Brain microvascular endothelial cell (primary cell): ENCODE measurements around the gene WDR27.

Source experiments
- DNase-seq: peaks from one replicate; pipeline ENCODE4 v3.0.0-alpha.2; 2020
- H3K27ac ChIP-seq: fragments of 250-450 bp; sonication (Bioruptor Pico); 2 replicates; pipeline ENCODE4 v1.5.1; 2020; ENCODE audit warnings: mild to moderate bottlenecking, moderate library complexity
- H3K27me3 ChIP-seq: fragments of 250-450 bp; sonication (Bioruptor Pico); replicated peaks from 2 replicates; pipeline ENCODE4 v1.5.1; 2020; ENCODE audit warnings: mild to moderate bottlenecking
- H3K36me3 ChIP-seq: fragments of 250-450 bp; sonication (Bioruptor Pico); replicated peaks from 2 replicates; pipeline ENCODE4 v1.5.1; 2020; ENCODE audit warnings: mild to moderate bottlenecking
- H3K4me3 ChIP-seq: 2 replicates; pipeline ENCODE4 v1.5.1; 2011; ENCODE audit warnings: low read depth, mild to moderate bottlenecking, control low read depth, low read length, moderate library complexity
- in situ Hi-C: cut with HindIII; loops from 2 replicates; pipeline ENCODE4 v1.10.0; 2017; ENCODE audit warnings: low sequenced_read_pairs, low pct_ligation_motif_present
- TF ChIP-seq, protein P1 (sequence below): IDR thresholded peaks from 2 replicates; pipeline ENCODE4 v1.5.1; 2011; ENCODE audit warnings: low read depth, mild to moderate bottlenecking, moderate library complexity, low read length, control low read depth, inconsistent platforms; ENCODE audit errors: missing control alignments

The WDR27 gene

DNA sequence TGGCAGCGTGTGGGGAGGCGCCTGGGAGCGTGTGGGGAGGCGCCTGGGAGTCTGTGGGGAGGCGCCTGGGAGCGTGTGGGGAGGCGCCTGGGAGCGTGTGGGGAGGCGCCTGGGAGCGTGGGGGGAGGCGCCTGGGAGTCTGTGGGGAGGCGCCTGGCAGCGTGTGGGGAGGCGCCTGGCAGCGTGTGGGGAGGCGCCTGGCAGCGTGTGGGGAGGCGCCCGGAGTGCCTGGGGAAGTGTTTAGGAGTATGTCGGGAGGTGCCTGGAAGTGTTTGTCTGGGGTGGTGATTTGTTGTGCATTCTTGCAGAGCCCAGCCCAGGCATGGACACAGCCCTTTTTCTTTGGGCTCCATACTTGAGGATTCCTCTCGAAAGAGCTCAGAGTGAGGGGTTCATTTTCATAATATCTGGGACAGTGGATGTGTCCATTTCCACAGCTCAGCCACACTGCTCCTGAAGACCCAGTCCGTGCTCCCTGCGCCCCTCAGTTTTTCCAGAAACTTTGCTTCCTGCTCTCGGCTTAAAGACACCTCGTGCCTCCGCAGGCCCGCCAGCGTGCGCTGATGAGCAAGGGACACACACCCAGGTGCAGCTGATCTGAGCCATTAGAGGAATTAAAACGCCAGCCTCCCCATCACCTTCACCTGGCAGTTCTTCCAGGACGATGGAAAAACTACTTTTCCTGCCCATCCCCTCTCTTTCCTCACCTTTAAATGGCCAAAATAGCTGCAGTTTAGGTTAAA lies 276.0 kb downstream of the WDR27 start:
- TF ChIP-seq, protein P1, sequence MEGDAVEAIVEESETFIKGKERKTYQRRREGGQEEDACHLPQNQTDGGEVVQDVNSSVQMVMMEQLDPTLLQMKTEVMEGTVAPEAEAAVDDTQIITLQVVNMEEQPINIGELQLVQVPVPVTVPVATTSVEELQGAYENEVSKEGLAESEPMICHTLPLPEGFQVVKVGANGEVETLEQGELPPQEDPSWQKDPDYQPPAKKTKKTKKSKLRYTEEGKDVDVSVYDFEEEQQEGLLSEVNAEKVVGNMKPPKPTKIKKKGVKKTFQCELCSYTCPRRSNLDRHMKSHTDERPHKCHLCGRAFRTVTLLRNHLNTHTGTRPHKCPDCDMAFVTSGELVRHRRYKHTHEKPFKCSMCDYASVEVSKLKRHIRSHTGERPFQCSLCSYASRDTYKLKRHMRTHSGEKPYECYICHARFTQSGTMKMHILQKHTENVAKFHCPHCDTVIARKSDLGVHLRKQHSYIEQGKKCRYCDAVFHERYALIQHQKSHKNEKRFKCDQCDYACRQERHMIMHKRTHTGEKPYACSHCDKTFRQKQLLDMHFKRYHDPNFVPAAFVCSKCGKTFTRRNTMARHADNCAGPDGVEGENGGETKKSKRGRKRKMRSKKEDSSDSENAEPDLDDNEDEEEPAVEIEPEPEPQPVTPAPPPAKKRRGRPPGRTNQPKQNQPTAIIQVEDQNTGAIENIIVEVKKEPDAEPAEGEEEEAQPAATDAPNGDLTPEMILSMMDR: no peak
- Histone ChIP-seq H3K27ac (no peak overlapping the region), H3K36me3 (no peaks in the 10 kb centered on the region), H3K27me3 (no peaks in the 10 kb centered on the region), H3K4me3 (no peak overlapping the region)
- DNase-seq: no peak
- in situ Hi-C loops: no loop called here

GRCh38 chr6:169424821-169425240 lies 277.0 kb downstream of the WDR27 start:
- peak overlapping the region; percentile 45 for H3K4me3 ChIP-seq
- peak; percentile 8 for DNase-seq
- in situ Hi-C loops: no loop called here
- TF ChIP-seq, protein P1: no peak
- H3K27me3 ChIP-seq: no peaks in the 10 kb centered on the region
- H3K36me3 ChIP-seq: no peaks in the 10 kb centered on the region
- H3K27ac ChIP-seq: no peak overlapping the region

DNA sequence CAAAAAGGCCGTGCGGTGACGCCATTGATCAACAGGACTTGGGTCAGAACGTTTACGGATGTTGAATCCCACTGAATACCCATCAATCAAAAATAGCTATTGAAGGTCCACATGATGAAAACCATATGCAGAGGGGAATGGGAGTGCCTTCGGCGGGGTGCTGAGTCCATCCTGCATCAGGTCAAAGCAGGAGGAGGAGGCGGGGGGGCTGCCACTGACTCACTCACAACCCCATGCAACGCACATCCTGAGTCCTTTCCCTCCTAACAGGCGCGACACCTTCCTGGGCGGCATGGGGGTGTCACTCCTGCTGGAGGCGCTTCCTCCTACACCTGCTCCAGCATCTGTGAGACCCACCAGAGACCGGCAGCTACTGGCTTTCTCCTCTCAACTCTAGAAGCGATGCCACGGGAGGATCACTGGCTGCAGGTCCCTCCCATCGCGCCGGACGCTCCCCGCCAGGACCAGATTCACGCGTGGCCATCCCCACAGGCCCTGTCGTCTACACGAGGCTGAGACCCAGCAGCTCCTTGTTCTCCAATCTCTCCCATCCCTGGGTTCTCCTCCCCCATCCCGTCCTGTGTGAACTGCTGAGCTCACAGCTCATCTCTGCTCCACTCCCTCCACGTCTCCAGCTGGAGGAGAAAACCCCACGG lies 277.6 kb downstream of the WDR27 start:
- TF ChIP-seq, protein P1: no peak
- DNase-seq: no peak
- H3K4me3 ChIP-seq: peak overlapping the region; percentile 45
- in situ Hi-C loops: no loop called here
- H3K27ac ChIP-seq: no peak overlapping the region
- no peaks in the 10 kb centered on the region for H3K36me3 ChIP-seq
- no peaks in the 10 kb centered on the region for H3K27me3 ChIP-seq

DNA sequence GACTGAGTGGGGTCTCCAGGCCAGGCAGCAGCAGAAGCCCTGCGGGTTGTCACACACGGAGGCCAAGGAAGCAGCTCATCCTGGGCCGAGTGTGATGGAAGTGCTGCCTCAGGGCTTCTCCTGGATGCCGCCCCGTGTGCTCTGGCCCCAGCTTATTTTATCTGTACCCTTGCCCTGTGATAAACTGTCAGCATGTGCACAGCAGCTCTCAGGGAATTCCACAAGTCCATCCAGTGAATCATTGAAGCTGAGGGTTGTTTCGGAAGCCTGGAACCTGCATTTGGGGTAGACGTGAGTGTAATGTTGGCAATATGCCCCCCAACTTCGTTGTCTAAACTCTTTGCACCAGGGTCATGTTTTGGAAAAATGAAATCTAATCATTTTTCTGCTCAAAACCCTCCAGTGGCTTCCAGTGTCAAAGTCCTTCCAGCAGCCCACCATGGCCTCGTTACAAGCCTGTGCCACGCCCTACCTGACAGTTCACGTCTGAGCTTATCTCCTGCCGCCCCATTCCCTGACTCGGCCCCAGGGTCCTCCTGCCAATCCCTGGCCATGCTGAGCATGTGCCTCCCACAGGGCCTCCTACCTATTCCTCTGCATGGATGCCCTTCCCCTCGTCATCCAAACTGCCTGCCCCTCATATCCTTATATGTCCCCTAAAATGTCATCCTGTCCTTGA lies 280.1 kb downstream of the WDR27 start:
- TF ChIP-seq, protein P1: no peak
- DNase-seq: no peak
- H3K4me3 ChIP-seq: no peak overlapping the region
- in situ Hi-C loops: no loop called here
- no peak overlapping the region for H3K27ac ChIP-seq
- H3K36me3 ChIP-seq: no peaks in the 10 kb centered on the region
- H3K27me3 ChIP-seq: no peaks in the 10 kb centered on the region

- TF ChIP-seq, protein P1: peak; percentile 67
- Histone ChIP-seq H3K4me3 (no peak overlapping the region), H3K27ac (no peak overlapping the region), H3K36me3 (no peaks in the 10 kb centered on the region), H3K27me3 (no peaks in the 10 kb centered on the region)
- DNase-seq: peak; percentile 41
- in situ Hi-C loops: no loop called here
These were observed 280.8 kb downstream of the WDR27 start for GRCh38 chr6:169420912-169421543.
